Activated CD8-positive, alpha-beta memory T cell treated with anti-CD3 and anti-CD28 coated beads, Interleukin-2, amount 50 U/mL, for 1 hour (primary cell): ENCODE measurements around the gene PAOX.
"Not testable (repeated sequence)": the region's sequence is repeated elsewhere in the genome, so short reads cannot be mapped to it uniquely, and the experiment has no call there.

Experiments used
- DNase-seq: peaks from one replicate; pipeline ENCODE4 v3.0.0-alpha.2; 2020; ENCODE audit errors: extremely low read depth

The PAOX gene

GRCh38 chr10:133385214-133385613 lies 6.2 kb downstream of the PAOX start:
- no peak for DNase-seq

- not testable (repeated sequence) for DNase-seq
Observed at GRCh38 chr10:133386951-133387350, 7.9 kb downstream of the PAOX start.

GRCh38 chr10:133388236-133388972 lies 9.3 kb downstream of the PAOX start:
- no peak for DNase-seq

- no peak for DNase-seq
Observed at GRCh38 chr10:133388973-133389818, 10.1 kb downstream of the PAOX start.

- no peak for DNase-seq
Observed at GRCh38 chr10:133390597-133391248, 11.7 kb downstream of the PAOX start.

GRCh38 chr10:133391249-133391635 lies 12.2 kb downstream of the PAOX start:
- no peak for DNase-seq

- DNase-seq, result no peak
Observed at GRCh38 chr10:133391761-133392518, 12.9 kb downstream of the PAOX start.

- DNase-seq, result no peak
Observed at GRCh38 chr10:133393401-133394063, 14.5 kb downstream of the PAOX start.

- peak; percentile 61 for DNase-seq
Observed at GRCh38 chr10:133394064-133394663, 15.1 kb downstream of the PAOX start, which contains the start of gene MTG1. TSS of gene MTG1 (plus strand) at chr10:133394157. CDS start at chr10:133394221, 64 bp downstream.

- no peak for DNase-seq
Observed at GRCh38 chr10:133394801-133395221, 15.7 kb downstream of the PAOX start.

- DNase-seq, result no peak
Observed at GRCh38 chr10:133396035-133396624, 17.1 kb downstream of the PAOX start.

GRCh38 chr10:133397938-133398337 lies 18.9 kb downstream of the PAOX start:
- DNase-seq, result no peak

GRCh38 chr10:133399123-133399601 lies 20.1 kb downstream of the PAOX start:
- DNase-seq, result no peak

GRCh38 chr10:133400624-133401424 lies 21.8 kb downstream of the PAOX start:
- no peak for DNase-seq

GRCh38 chr10:133401500-133401899 lies 22.4 kb downstream of the PAOX start:
- DNase-seq, result no peak

- DNase-seq, result no peak
Observed at GRCh38 chr10:133401981-133402725, 23.1 kb downstream of the PAOX start.

- no peak for DNase-seq
Observed at GRCh38 chr10:133403359-133403758, 24.3 kb downstream of the PAOX start.

GRCh38 chr10:133403784-133404183 lies 24.7 kb downstream of the PAOX start:
- no peak for DNase-seq

GRCh38 chr10:133405272-133405671 lies 26.2 kb downstream of the PAOX start:
- DNase-seq, result no peak
